ENCODE data around the gene WDR70.

The WDR70 gene

DNA sequence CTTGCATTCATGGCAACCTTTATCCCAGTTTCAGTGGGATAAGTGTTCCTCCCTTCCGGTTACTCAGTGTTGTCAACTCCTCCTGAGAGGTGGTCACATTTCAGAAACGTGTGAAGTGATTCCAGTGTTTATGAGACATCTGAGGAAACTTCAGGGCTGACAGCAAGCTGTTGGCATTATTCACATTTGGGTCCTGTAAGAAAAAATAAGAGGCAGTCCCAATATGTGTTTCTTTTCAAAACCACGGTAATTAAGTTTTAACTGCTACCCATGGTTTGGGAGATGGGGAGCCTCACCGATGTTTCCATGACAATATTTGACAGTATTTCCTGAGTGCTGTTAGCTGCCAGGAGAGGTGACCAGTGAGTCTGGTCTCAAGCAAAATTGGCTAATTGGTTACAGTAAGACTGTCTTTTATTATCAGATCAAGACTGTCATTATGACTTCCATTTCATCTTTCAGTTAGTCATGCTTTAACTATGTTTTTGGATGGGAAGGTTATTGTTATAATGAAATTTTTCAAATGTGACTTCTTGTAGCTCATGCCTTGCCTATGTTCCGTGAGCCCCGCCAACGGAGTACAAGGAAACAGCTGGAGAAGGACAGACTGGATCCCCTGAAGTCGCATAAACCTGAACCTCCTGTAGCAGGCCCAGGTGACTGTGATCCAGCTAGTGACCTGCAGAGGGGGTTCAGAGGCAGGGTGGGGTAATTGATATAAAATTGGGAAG is 345.4 kb downstream of the WDR70 start:
- no peak for DNase-seq

DNA sequence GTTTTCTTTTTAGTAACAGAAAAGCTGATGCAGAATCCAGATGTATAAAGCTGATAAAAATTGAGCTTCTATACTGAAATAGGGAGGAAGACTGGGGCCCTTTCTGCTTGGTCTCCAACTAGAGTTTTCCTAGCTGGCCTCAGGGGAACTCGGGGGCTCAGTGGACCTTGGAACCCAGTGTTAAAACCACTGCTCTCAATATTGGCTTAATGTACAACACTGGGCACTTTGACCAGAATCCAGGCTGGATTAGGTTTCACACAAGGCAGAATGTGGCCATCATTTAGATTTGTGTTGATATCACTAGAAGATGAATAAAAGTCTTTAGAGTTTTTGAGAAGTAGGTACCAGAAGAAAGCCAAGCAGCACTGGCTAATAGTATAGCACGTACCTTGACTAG is 346.1 kb downstream of the WDR70 start:
- DNase-seq = no peak

DNA sequence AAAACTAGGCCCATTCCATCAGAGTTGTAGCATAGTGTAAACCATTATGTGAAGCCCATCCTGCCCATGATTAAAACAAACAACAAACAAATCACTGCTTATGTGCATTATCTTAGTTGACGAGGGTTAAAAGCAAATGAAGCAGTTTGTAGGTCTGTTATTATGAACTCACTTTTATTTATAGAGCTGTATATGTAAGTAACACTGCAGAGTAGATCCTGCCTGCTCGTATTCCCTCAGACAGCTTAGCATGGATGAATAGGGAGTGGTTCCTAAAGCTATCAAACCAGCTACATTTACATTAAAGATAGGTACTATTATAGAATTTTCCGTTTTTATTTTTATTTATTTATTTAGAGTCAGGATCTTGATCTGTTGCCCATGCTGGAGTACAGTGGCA is 348.1 kb downstream of the WDR70 start:
- no peak for DNase-seq

DNA sequence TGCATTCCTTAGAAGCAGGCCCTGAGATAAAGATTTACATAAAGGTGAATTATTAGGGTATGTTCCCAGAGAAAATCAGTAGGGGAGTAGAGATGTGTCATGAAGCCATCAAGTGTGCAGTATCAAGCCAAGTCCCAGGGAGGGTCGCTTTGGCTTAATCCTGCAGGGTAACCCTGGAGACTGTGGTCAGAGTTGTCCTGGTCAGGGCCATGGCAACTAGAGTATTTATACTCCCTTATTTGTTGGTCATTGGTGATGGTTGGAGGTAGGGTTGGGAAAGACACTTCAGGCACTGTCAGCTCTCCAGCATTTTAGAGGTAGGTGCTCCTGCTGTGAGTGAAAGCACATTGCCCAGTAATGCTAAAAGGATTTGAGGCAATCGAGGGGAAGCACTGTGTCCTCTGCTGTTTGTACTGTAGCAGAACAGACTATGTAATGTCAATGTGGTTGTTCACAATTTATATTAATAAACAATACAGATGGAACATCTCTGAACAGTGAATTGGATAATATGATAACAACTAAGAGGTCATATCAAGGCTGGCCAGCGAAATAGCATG is 351.9 kb downstream of the WDR70 start:
- no peak for DNase-seq

DNA sequence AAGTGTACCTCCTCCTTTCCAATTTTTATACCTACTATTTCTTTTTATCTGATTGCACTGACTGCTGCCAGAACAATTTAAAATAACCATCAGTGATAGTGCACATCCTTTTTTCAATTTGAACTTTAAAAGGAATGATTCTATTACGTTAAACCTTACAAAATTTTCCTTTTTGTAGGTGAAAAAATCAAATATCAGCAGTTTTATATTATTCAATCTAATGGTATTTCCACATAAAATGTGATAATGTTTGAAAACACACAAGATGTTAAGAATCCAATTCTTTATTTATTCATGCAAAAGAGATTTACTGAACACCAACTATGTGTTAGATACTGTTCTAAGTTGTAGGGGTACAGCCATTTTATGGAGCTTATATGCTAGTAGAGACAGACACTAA is 355.0 kb downstream of the WDR70 start:
- DNase-seq = no peak

DNA sequence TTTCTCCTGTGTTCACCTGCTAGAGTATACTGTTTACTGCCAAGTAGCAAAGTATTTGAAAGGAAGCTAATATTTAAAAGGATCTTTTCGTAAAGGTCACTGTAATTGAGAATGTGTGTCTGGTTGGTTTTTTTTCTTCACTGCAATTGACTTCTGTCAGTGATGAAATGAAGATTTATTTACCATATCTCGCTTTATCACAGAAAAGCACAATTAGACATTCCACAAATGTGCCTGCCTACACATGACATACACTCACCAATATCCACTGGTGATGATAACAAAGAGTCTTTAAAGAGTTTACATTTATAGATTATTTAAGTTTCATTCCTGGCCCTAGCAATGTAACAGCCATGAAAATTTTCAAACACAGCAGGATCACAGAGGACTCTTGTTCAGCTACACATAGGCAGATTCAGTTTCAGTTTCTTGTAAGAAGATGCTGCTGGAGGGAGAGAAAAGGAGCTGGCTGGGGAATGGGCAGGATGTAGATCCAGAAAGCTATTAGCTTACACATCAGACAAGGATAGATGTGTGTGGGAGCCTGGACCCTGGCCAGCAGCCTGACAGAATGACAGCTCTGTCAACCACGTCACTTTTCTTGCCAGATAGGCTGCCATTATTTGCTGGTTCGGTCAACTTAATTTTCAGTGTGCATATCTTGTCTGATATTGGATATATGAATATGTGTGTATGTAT is 356.7 kb downstream of the WDR70 start:
- no peak for DNase-seq

DNA sequence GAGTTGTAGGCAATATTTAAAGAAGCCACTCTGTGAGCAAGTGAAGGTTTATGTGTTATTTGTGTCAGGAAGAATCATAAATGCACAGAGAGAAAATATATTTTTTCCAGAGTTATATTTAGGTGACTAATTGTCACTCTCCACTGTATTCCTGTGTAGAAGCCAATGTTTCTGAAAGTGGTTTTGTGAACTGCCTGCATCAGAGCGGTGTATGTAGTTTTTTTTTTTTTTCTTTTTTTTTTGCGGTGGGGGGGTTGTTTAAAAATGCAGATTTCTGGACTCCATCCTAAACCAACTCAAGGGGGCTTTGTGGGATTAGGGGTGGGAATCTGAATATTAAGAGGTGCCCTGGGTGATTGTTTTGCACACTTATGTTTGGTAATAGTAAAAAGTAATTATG is 357.3 kb downstream of the WDR70 start:
- no peak for DNase-seq

DNA sequence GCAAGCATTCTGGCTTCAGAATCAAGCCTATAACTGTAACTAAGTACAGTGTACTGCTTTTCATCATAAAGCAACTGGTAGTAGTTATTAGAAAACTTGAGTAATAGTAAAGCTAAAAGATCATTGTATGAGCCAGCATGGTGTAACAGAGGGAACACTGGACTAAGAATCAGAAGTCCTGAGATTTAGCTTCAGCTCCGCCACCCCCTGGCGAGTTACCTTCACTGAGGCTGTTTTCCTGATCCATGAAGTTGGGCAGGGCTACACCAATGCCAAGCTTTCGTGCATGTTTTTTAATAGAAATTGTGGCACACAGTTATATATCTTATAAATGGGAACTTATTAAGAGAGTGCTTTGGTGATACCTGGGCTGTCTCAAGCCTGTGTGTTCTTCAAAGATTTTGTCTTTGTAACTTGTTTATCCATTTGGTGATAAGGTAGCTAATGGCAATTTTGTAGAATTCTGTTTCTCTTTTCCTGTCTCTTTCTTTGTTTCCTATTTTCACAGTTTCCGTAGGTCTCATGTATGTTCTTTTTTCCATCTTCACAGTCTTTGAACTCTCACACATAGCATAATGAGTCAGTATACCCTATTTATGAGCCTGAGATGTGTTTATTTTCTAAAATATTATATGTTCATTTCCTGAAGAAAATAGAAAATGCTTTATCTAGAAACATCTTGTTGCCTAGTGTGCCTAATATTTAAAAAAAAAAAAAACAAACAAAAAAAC is 358.4 kb downstream of the WDR70 start:
- no peak for DNase-seq

DNA sequence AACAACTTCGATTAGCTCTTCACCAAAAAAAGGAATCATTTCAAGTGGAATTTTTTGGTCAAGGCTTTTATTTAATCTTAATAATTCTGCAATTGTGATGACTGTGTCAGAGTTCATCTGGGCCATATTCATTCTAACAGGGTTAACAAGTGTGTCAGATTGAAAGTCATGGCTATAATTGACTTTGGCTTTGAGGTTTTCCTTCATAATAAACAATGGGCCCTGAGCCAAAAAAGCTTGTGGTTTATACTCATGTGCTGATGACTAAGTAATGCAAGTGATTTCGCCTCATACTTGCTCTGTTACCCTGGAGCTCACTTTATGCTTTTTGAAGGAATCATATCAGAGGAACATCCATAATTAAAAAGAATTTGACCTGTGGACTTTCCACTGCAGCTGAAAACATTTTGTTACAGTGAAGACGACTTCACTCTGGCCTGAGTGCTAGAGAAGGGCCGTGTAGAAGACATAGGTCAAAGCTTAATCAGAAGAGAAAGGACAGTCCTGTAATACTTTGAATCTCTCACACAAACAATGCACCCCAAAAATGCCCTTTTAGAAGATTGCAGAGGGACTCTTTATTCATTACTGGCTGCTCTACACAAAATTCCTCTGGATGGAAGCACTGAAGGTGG is 359.1 kb downstream of the WDR70 start:
- DNase-seq = no peak

DNA sequence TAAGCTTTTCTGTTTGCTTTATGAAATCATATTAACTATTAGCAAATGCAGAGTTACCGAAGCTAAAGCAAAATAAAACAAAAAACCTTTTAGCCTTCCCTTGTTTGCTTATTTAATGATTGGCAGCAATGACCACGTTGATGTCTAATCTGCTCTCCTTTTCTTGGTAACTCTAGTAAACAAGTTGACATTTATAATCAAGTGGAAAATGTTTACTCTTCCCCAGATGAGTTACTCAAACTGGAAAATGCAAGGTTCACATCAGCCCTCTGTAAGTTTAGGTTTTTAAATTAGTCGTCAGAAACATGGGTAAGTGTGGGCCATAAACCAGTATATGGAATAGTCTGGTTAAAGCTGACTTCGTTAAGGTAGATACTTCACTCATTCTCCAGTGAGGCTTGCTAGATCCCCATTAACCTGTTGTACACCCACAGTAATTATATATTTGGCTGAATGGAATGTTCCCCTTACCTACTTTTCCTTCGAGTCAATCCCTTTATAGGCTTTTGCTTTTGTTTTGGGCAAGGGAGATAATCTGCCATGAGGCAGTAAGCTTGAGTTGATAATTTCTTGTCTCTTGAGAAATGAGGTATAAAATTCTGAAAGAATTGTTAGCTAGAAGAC is 359.9 kb downstream of the WDR70 start:
- no peak for DNase-seq

DNA sequence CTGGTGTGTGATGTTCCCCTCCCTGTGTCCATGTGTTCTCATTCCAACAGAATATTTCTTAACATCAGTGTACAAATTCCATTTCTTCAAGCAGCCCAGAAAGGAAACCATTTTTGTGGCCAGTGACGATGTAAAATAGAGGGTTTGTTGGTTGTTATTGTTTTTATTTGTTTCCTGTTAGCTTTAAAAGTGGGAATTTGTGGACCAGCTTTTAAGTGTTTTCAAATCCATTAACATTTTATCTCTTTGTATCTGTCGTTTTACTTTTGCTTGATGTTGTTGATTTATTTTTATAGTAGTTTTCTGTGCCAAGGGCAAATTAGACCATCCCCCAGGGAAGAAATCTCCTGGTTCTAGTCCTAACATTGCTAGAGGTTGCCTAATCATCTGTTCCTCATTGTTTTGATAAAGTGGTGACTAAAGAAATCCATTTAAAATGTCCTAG is 360.7 kb downstream of the WDR70 start:
- DNase-seq = no peak

DNA sequence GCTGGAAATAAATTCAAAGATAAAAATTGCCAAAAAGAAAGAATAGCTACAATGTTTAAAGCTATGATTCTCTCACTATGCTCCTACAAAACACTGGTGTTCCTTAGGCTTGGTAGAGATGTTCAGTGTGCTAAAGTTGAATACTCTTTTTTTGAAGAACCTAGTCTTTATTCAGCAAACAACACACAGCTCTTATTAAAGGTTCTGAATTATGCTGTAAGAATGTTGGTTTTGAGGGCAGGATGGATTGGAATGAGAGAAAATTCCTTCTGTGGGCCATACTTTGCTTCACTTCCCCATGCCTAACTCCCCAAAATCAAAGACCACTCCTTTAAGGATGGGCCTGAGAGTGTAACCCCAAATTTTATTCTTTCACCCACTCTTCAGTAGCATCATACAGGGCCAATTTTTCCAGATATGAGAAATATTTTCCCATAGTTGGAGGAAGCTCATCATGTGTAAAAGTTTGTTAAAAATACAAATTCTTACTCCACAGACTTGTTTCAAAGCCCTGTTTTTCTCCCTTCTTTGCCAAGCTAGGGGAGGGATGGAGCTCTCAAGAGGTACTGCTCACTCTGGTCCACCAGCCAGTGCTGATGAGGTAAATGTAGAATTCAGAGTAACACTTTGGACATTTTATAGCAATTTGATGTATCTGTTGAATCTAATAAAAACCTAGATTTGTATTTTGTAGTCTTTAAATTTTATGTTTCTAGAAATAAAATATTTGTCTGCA is 361.4 kb downstream of the WDR70 start:
- no peak for DNase-seq

DNA sequence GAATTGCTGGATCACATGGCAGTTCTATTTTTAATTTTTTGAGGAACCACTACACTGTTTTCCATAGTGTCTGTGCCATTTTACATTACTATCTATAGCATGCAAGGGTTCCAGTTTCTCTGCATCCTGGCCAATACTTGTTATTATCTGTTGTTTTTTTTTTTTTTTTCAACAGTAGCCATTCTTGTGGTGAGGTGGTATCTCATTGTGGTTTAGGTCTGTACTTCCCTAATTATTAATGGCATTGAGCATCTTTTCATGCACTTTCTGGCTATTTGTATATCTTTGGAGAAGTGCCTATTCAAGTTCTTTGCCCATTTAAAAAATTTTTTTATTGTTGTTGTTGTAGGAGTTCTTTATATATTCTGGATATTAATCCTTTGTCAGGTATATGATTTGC is 363.0 kb downstream of the WDR70 start:
- DNase-seq = no peak

DNA sequence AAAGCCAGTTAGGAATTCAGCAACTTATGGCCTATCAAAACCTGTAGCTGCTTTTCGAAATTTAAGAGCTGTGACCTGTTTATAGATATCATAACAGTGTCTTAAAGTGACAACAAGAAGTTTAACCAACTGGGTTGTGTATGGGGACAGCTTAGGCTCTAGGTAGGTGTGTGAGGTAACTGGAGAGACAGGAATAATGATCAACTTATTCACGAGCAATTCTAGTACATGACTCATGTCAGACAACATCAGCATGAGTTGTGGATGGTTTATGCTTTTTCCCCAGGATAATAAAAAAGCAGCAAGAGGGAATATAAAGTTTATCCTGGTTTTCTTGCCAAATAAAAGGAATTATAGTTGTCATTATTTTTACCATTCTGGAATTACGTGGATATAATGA is 372.1 kb downstream of the WDR70 start:
- DNase-seq = no peak

DNA sequence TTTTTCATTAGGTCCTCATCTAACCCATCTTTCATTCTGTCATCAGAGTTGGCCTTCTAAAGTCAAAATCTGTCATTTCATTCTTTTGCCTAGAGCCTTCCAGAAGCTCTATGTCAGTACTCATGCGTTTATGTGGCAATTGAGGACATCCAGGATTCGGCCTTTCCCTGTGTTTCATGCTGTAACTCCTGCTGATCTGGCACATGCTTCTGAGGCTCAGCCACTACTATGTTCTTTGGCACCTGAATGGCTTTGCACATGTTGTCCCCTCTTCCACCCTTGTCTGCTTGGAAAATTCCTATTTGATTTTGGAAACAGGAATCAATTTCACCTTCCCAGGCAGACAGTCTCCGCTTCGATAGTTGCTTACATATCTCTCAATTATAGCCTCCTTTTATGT is 375.9 kb downstream of the WDR70 start:
- no peak for DNase-seq

DNA sequence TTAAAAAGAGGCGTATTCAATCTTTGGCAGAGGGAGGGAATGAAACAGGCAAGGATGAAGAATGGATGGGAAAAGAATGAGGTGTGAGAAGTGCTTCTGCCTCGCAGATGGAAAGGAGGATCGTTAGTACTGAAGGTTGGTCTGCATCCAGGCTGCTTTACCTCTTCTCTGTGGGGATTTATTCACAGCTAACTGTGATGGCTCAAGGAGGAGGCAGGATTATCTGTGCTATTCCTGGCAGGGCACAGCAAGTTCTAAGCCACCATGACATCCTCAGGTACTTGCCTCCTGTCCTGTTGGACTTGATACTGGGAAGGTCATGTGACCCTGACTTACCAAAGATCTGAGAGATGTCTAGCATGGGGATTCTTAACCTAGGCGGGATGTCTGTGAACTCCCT is 376.5 kb downstream of the WDR70 start:
- no peak for DNase-seq

DNA sequence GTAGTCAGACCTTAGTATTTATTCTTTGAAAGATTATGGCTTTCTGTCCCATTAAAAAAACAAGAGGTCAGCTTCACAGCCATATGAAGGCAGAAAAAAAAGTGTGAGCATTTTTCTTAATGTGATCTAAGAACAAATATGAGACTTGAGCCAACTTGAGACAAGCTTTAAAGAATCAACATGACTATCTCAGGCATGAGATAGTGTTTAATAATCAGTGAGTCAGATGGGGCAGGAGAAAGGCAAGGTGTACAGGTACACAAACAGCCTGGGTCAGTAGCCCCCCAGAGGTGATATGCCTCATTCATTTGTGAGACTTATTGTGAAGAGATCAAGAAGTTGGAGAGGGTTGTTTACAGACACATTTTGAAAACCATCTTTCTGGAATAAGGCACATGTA is 377.1 kb downstream of the WDR70 start:
- DNase-seq = no peak

DNA sequence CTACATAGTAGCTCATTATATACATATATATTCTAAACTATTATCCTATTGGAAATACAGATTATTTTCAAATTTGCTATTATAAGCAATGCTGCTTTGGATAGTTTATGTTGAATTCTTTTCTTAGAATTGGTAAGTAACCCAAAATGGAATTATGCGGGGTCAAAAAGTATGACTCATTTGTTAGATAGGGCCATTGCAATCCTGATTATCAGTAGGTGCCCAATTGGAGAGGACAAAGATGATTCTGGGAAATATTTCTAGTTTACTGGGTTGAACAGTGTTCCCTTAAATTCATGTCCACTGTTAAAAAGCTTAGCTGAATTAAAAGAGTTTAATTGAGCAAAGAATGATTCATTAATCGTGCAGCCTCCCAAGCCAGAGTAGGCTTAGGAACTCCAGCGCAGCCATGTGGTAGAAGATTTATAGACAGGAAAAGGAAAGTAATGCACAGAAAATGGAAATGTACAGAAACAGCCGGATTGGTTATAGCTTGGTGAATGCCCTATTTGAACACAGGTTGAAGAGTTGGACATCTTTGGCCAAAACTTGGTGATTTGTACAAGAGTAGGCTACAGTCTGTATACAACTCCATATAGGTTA is 379.0 kb downstream of the WDR70 start:
- DNase-seq = no peak

DNA sequence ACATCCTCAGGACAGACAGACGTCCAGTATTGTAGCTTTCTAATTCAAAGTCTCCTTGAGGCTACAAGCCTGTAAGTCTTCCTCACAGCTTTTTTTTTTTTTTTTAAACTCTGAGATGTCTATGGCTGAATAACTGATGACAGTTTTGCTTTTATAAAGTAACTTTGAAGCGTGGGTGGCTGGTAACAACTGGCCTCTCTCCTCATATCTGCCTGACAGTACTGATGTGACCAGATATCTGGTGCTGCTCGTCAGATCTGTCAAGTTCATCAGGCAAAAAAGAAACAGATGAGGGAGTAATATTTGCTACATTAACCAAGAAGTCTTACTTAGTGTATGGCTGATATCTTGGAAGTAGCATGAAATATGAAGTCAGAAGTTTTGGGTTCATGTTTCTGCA is 388.1 kb downstream of the WDR70 start:
- DNase-seq = no peak

DNA sequence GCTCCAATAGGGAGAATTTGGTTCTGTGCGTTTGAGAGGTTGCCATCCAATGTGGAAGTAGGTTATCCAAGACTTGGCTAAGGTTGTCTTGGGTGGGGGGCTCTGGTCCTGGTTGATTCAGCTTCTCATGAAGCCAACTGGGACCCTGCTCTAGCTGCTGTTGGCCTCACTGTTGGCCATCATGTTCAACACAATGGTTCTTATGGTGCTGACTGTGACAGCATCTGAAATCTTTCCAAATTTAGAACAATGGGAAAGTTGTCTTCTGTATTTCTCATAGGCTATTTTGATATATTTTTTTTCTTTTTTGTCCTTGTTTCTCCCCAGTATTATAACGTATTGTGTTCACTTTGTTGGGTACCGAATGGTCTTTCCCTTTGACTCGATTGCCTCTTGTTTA is 388.8 kb downstream of the WDR70 start:
- DNase-seq = no peak

DNA sequence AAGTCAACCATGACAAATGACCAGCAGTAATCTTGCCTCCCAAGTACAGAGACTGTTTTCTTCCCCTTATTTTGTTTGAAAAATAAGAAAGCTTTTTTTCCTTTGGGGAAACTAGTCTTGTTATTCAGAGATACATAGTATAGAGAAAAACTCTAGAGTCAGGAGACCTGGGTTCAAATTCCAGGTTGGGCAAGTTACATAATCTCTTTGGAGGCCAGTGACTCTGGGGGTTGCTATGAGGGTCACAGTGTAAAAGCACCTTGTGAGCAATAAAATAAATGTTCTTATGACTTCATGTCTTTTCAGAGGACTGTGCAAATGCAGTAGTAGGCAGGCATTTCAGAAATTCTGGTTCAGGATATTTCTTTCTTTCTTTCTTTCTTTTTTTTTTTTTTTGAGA is 389.3 kb downstream of the WDR70 start:
- DNase-seq = no peak
